RWPE2 (cell line): ENCODE measurements around the gene ZNF787.
A peak's percentile ranks its signal among the peaks of the same experiment; 100 is the strongest.

Experiments used
- ATAC-seq: fragments of 200-7000 bp; cut with Tn5 transposase; 3 replicates; pipeline ENCODE4 v1.9.1; 2021; ENCODE audit warnings: low read depth
- DNase-seq: peaks from one replicate; pipeline ENCODE4 v3.0.0-alpha.2; 2020; ENCODE audit warnings: low spot score
- H3K27ac ChIP-seq: fragments of 450-650 bp; 2 replicates; pipeline ENCODE4 v1.5.1; 2017; ENCODE audit warnings: mild to moderate bottlenecking; ENCODE audit not compliant: poor library complexity, severe bottlenecking
- H3K27me3 ChIP-seq: fragments of 250-450 bp; sonication (Bioruptor Pico); 2 replicates; pipeline ENCODE4 v1.5.1; 2021; ENCODE audit warnings: mild to moderate bottlenecking, moderate library complexity; ENCODE audit not compliant: insufficient read depth, poor library complexity, severe bottlenecking
- H3K36me3 ChIP-seq: fragments of 250-450 bp; sonication (Bioruptor Pico); 2 replicates; pipeline ENCODE4 v1.5.1; 2020; ENCODE audit warnings: low read depth, mild to moderate bottlenecking, moderate library complexity
- H3K4me1 ChIP-seq: fragments of 250-450 bp; sonication (Bioruptor Pico); 2 replicates; pipeline ENCODE4 v1.5.1; 2021; ENCODE audit warnings: mild to moderate bottlenecking, moderate library complexity; ENCODE audit not compliant: insufficient read depth, poor library complexity, severe bottlenecking
- H3K4me3 ChIP-seq: fragments of 250-450 bp; sonication (Bioruptor Pico); 2 replicates; pipeline ENCODE4 v1.5.1; 2021; ENCODE audit warnings: mild to moderate bottlenecking, moderate library complexity; ENCODE audit not compliant: severe bottlenecking
- H3K9me3 ChIP-seq: fragments of 250-450 bp; sonication (Bioruptor Pico); 2 replicates; pipeline ENCODE4 v1.5.1; 2021; ENCODE audit warnings: mild to moderate bottlenecking, moderate library complexity; ENCODE audit not compliant: severe bottlenecking
- TF ChIP-seq, protein P1 (sequence below): fragments of 450-650 bp; IDR thresholded peaks from one replicate; pipeline ENCODE4 v1.5.1; 2017; ENCODE audit warnings: mild to moderate bottlenecking, moderate library complexity; ENCODE audit not compliant: poor library complexity, severe bottlenecking

Gene ZNF787

DNA sequence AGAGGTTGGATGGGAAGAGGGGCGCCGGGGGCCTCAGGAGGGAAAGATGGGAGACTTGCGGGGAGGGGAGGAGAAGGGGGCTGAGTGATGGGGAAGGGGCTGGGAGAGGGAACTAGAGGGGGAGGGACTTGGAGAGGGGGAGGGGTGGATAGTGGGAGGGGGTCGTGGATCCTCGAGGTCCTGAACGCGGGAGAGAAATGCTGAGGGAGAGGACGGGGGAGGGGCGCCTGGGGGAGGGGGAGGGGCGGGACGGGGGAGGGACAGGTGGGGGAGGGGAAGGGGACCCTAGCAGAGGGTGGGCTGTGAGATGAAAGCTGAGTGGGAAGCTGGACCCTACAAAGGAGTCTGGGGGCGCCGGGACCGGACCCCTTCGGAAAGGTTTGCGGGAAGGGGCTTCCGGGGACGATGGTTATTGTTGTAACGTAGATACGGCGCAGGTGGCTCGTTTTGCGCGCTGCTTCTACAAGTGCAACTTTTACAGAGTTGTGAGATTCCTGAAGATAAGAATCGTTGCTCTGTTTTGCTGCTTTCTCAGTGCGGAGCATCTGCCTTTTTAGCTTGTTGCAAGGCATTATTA, 20.4 kb upstream of the ZNF787 start:
- TF ChIP-seq, protein P1, sequence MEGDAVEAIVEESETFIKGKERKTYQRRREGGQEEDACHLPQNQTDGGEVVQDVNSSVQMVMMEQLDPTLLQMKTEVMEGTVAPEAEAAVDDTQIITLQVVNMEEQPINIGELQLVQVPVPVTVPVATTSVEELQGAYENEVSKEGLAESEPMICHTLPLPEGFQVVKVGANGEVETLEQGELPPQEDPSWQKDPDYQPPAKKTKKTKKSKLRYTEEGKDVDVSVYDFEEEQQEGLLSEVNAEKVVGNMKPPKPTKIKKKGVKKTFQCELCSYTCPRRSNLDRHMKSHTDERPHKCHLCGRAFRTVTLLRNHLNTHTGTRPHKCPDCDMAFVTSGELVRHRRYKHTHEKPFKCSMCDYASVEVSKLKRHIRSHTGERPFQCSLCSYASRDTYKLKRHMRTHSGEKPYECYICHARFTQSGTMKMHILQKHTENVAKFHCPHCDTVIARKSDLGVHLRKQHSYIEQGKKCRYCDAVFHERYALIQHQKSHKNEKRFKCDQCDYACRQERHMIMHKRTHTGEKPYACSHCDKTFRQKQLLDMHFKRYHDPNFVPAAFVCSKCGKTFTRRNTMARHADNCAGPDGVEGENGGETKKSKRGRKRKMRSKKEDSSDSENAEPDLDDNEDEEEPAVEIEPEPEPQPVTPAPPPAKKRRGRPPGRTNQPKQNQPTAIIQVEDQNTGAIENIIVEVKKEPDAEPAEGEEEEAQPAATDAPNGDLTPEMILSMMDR = no peak
- Histone ChIP-seq H3K27me3 (no peaks in the 10 kb centered on the region), H3K4me3 (peak overlapping the region; percentile 34), H3K4me1 (no peaks in the 10 kb centered on the region), H3K9me3 (no peaks in the 10 kb centered on the region), H3K36me3 (no peaks in the 10 kb centered on the region), H3K27ac (peak overlapping the region; percentile 41)
- DNase-seq = no peak
- no peak for ATAC-seq

DNA sequence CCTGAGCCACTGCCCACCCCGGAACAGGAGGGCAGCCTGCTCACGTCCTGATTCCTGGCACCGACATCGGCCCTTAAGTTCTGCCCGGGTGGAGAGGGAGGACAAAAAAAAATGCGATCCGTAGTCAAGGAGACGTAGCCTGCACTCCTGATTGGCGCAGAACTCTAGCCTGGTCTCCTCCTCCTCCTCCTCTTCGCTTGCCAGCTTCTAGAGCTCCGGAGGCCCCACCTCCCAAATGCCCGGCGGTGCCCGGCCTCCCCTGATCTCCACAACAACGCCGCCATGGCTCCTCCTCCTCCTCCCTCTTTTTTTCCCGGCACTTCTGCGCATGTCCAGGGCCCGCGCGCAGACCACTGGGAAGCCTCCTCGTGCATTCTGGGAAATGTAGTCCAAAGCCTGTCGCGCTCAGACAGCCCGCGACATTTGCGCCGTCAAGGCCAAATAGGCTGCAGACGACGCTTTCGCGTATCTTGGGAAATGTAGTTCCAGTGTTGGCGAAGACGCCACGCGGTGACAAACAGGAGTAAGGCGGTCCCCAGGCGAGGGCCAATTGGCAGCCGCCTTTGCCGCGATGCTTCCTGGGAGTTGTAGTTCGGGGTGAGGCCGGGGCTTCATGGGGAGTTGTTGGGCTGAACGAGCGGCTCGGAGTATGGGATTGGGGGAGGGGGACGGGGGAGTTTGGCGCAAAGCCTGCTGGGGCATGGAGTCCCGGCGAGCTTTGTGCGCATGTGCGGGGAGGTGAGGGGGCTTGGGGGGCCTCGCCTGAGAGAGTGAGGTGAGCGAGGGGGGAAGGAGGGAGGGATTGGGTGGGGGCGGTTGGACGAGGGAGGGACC, 19.7 kb upstream of the ZNF787 start, which contains the start of gene ZNF444:
Gene ZNF444 (plus strand): TSS at position 705 of the 834 bp plus-strand sequence. CDS start 5,625 bp downstream, outside the sequence.
- peak within 1 kb of the TSS; percentile 41 for H3K27ac ChIP-seq
- H3K9me3 ChIP-seq = no peaks in the 10 kb centered on the region
- TF ChIP-seq, protein P1 = no peak
- no peaks in the 10 kb centered on the region for H3K4me1 ChIP-seq
- peak within 1 kb of the TSS; percentile 34 for H3K4me3 ChIP-seq
- no peaks in the 10 kb centered on the region for H3K27me3 ChIP-seq
- ATAC-seq (peak; percentile 95), DNase-seq (peak; percentile 99)
- H3K36me3 ChIP-seq = no peaks in the 10 kb centered on the region

DNA sequence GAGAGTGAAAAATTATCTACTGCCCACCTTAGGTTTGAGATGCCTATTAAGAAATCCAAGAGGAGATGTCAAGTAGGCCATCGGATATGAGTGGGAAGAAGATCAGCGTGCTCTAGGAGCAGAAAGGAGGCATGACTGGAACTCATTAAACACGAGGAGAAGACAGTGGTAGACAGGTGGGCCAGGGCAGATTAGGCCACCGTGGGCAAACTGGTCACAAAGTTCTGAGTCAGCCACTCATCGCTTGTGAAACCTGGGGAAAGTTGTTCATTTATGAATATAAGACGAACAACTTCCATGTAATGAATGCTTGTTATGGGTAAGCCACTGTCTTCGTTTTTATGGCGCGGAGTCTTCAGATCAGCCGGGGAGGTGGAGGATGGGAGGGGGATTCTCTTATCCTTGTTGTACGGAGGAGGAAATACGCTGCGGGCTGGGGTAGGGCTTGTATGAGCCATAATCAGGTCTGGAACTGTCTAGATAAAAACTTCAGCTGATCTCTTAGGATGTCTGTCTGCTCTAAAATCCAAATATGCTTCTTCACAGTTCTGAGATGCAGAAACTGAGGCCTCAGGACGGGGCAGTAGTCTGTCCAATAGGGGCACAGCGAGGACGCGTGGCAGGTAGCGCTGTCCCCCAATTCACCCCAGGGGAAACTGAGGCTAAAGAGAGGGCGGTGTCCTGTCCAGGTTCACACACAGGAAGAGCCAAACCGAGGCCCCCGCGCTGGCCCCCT, 18.9 kb upstream of the ZNF787 start:
- TF ChIP-seq, protein P1 = no peak
- peak overlapping the region; percentile 41 for H3K27ac ChIP-seq

DNA sequence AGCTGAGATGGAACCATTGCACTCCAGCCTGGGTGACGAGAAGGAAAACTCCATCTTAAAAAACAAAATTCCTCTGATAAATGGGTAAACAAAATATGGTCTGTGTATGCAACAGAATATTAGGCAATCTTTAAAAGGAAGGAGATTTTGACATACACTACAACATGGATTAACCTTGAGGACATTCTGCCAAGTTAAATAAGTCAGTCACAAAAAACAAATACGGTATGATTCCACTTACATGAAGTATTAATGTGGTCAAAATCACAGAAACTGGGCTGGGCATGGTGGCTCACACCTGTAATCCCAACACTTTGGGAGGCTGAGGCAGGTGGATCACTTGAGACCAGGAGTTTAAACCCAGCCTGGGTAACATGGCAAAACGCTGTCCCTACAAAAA, 17.0 kb upstream of the ZNF787 start:
- Histone ChIP-seq H3K4me3 (no peak overlapping the region), H3K36me3 (no peaks in the 10 kb centered on the region), H3K27ac (no peak overlapping the region), H3K9me3 (no peaks in the 10 kb centered on the region), H3K27me3 (no peaks in the 10 kb centered on the region), H3K4me1 (no peaks in the 10 kb centered on the region)
- DNase-seq (no peak), ATAC-seq (no peak)
- TF ChIP-seq, protein P1 = no peak

More for the DNA sequence above, 18.9 kb upstream of the ZNF787 start:
- DNase-seq (no peak), ATAC-seq (no peak)
- H3K27me3 ChIP-seq = no peaks in the 10 kb centered on the region
- no peaks in the 10 kb centered on the region for H3K36me3 ChIP-seq
- H3K4me1 ChIP-seq = no peaks in the 10 kb centered on the region
- H3K9me3 ChIP-seq = no peaks in the 10 kb centered on the region
- H3K4me3 ChIP-seq = peak overlapping the region; percentile 34
